ENCODE measurements around the gene HBG2.

DNA sequence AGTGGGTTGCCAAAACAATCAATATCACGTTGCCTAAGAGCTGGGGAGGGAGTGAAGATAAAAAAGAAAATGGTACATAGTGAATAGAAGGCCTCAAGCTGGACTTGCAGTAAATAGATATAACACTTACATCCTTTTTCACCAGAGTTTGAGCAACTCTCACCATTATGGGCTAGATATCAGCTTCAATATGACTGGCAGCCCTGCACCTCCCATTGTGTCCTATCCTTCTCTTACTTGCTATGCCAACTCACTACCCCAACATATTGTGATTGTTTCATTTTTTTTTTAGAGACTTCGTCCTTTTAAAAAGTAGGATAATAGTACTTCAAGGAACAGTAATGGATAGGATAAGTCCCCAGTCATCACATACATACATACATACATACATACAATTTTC lies 12.4 kb downstream of the HBG2 start:
- TF ChIP-seq EZH2 (IDR thresholded peaks at IDR 0.05; ENCODE audit: insufficient read depth, poor library complexity, severe bottlenecking), result no peak
- TF ChIP-seq EZH2phosphoT487 (IDR thresholded peaks at IDR 0.05; ENCODE audit: insufficient read depth, low read depth), result no peak

Measured in GM23248 (cell line).